ENCODE measurements around the gene PNO1.

Gene PNO1

DNA sequence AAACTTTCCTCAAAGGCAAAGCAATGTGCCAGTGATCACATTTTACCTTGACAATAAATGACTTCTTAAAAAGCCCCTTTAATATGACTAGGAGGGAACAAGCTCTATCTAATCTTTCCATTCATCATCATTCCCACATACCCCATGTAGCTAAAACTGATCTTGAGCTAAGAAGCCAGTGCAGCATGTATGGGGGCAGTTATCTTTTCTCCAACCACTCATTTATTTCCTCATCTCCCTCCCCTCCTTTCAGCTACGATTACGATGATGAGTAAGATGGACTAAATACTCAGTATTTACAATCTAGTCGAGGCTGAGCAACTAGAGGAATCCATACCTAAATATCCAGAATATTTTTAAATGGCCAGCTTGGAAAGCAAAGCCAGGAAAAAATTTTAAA, 35.5 kb downstream of the PNO1 start:
- Histone ChIP-seq H3K9me3 (ENCODE audit: control insufficient read depth, insufficient read depth, low read depth, low read length) (no peaks in the 10 kb centered on the region), H3K4me3 (ENCODE audit: low read depth, low read length) (no peak overlapping the region), H3K4me1 (ENCODE audit: control insufficient read depth, insufficient read depth, low read length) (peaks cover 10% of the 10 kb centered on the region), H3K27ac (ENCODE audit: extremely low read depth, low read depth, low read length) (no peak overlapping the region), H3K36me3 (ENCODE audit: control insufficient read depth in 2 of 2, insufficient read depth in 1 of 2, low read length in 2 of 2) (no peaks in the 10 kb centered on the region)
- TF ChIP-seq, protein P1, sequence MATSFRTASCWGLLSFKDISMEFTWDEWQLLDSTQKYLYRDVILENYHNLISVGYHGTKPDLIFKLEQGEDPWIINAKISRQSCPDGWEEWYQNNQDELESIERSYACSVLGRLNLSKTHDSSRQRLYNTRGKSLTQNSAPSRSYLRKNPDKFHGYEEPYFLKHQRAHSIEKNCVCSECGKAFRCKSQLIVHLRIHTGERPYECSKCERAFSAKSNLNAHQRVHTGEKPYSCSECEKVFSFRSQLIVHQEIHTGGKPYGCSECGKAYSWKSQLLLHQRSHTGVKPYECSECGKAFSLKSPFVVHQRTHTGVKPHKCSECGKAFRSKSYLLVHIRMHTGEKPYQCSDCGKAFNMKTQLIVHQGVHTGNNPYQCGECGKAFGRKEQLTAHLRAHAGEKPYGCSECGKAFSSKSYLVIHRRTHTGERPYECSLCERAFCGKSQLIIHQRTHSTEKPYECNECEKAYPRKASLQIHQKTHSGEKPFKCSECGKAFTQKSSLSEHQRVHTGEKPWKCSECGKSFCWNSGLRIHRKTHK (tag by site-specific recombination; IDR thresholded peaks at IDR 0.05), result no peak
- TF ChIP-seq, protein P2, sequence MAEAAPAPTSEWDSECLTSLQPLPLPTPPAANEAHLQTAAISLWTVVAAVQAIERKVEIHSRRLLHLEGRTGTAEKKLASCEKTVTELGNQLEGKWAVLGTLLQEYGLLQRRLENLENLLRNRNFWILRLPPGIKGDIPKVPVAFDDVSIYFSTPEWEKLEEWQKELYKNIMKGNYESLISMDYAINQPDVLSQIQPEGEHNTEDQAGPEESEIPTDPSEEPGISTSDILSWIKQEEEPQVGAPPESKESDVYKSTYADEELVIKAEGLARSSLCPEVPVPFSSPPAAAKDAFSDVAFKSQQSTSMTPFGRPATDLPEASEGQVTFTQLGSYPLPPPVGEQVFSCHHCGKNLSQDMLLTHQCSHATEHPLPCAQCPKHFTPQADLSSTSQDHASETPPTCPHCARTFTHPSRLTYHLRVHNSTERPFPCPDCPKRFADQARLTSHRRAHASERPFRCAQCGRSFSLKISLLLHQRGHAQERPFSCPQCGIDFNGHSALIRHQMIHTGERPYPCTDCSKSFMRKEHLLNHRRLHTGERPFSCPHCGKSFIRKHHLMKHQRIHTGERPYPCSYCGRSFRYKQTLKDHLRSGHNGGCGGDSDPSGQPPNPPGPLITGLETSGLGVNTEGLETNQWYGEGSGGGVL (tag by site-specific recombination; IDR thresholded peaks at IDR 0.05), result 0 out of 2 replicates have a peak, but pooled peaks have one; percentile 18
- TF ChIP-seq, protein P3, sequence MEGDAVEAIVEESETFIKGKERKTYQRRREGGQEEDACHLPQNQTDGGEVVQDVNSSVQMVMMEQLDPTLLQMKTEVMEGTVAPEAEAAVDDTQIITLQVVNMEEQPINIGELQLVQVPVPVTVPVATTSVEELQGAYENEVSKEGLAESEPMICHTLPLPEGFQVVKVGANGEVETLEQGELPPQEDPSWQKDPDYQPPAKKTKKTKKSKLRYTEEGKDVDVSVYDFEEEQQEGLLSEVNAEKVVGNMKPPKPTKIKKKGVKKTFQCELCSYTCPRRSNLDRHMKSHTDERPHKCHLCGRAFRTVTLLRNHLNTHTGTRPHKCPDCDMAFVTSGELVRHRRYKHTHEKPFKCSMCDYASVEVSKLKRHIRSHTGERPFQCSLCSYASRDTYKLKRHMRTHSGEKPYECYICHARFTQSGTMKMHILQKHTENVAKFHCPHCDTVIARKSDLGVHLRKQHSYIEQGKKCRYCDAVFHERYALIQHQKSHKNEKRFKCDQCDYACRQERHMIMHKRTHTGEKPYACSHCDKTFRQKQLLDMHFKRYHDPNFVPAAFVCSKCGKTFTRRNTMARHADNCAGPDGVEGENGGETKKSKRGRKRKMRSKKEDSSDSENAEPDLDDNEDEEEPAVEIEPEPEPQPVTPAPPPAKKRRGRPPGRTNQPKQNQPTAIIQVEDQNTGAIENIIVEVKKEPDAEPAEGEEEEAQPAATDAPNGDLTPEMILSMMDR (tag by site-specific recombination; IDR thresholded peaks at IDR 0.05), result no peak
- no peak for TF ChIP-seq ZNF560 (tag by site-specific recombination; IDR thresholded peaks at IDR 0.05; ENCODE audit: borderline replicate concordance)
- CTCF ChIA-PET, result interaction anchor here (0.8 to 7.0 kb wide), 4 partner anchors 51 to 248 kb away, joined by 3 to 57 read pairs (median 4); no protein-coding TSS in a partner anchor
- POLR2A ChIA-PET, result no interaction called here

DNA sequence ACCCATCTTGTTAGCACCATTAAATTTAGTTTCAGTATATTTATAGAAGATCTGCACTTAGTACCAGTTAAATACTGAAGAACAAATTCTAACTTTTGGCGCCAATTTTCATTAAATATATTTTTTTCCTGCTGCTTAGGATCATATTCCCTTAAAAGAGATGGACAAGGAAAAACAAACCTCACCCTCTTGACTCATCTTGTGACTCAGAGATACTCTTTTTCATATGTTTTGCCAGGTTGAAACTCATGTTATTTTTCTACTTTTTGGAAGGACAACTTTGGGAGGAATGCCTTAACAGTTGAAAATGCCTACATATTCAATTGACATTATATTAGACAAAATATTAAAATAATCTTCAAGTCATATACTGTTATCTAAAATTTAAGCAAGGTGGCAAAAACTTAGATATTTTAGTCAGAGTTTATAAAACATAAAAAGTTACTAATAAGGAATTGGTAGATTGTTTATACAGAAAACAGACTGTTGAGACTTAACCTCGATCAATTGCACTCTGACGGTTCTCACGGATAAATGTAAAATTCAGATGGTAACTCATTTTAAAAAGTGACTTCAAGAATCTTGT, 36.2 kb downstream of the PNO1 start:
- H3K4me3 ChIP-seq (ENCODE audit: low read depth, low read length), result no peak overlapping the region
- H3K36me3 ChIP-seq (ENCODE audit: control insufficient read depth in 2 of 2, insufficient read depth in 1 of 2, low read length in 2 of 2), result no peaks in the 10 kb centered on the region
- H3K9me3 ChIP-seq (ENCODE audit: control insufficient read depth, insufficient read depth, low read depth, low read length), result no peaks in the 10 kb centered on the region
- no peak for TF ChIP-seq HOXD13 (CRISPR knock-in tag; IDR thresholded peaks at IDR 0.05; ENCODE audit: borderline replicate concordance)
- TF ChIP-seq, protein P4, sequence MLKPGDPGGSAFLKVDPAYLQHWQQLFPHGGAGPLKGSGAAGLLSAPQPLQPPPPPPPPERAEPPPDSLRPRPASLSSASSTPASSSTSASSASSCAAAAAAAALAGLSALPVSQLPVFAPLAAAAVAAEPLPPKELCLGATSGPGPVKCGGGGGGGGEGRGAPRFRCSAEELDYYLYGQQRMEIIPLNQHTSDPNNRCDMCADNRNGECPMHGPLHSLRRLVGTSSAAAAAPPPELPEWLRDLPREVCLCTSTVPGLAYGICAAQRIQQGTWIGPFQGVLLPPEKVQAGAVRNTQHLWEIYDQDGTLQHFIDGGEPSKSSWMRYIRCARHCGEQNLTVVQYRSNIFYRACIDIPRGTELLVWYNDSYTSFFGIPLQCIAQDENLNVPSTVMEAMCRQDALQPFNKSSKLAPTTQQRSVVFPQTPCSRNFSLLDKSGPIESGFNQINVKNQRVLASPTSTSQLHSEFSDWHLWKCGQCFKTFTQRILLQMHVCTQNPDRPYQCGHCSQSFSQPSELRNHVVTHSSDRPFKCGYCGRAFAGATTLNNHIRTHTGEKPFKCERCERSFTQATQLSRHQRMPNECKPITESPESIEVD (tag by site-specific recombination; IDR thresholded peaks at IDR 0.05), result peak; percentile 53
- TF ChIP-seq IKZF3 (tag by site-specific recombination; IDR thresholded peaks at IDR 0.05), result peak; percentile 34; the same call in 1 of the 2 replicates
- TF ChIP-seq ZNF664 (tag by site-specific recombination; IDR thresholded peaks at IDR 0.05), result no peak
- peaks cover 10% of the 10 kb centered on the region for H3K4me1 ChIP-seq (ENCODE audit: control insufficient read depth, insufficient read depth, low read length)
- POLR2A ChIA-PET, result no interaction called here
- H3K27ac ChIP-seq (ENCODE audit: extremely low read depth, low read depth, low read length), result no peak overlapping the region
- CTCF ChIA-PET, result interaction anchor here (0.8 to 7.0 kb wide), 6 partner anchors 9 to 98 kb away, joined by 3 to 57 read pairs (median 4); no protein-coding TSS in a partner anchor

DNA sequence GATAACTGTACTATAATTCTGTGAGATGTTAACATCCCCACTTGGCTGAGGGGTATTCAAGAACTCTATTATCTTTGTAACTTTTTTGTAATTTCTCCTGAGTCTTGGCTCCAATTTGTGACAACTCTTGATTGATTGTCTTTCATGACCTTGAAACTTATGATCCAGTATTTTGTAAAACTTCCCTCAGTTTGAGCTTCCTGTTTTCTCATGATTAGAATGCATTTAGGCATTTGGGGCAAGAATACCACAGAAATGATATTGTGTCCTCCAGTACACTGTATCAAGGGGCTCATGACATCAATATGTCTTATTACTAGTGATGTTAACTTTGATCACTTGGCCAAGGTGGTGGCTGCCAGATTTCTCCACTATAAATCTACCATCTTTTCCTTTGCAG, 37.4 kb downstream of the PNO1 start:
- Histone ChIP-seq H3K4me3 (ENCODE audit: low read depth, low read length) (no peak overlapping the region), H3K4me1 (ENCODE audit: control insufficient read depth, insufficient read depth, low read length) (peaks cover 10% of the 10 kb centered on the region), H3K9me3 (ENCODE audit: control insufficient read depth, insufficient read depth, low read depth, low read length) (no peaks in the 10 kb centered on the region), H3K36me3 (ENCODE audit: control insufficient read depth in 2 of 2, insufficient read depth in 1 of 2, low read length in 2 of 2) (no peaks in the 10 kb centered on the region), H3K27ac (ENCODE audit: extremely low read depth, low read depth, low read length) (no peak overlapping the region)
- no peak for TF ChIP-seq KLF9 (tag by site-specific recombination; IDR thresholded peaks at IDR 0.05; ENCODE audit: low read depth)
- TF ChIP-seq, protein P4 (tag by site-specific recombination; IDR thresholded peaks at IDR 0.05), result no peak
- no peak for TF ChIP-seq ZNF10 (tag by site-specific recombination; IDR thresholded peaks at IDR 0.05)
- TF ChIP-seq TCF7L2 (IDR thresholded peaks at IDR 0.05; ENCODE audit: borderline replicate concordance, low read depth, low read length), result no peak
- TF ChIP-seq, protein P5, sequence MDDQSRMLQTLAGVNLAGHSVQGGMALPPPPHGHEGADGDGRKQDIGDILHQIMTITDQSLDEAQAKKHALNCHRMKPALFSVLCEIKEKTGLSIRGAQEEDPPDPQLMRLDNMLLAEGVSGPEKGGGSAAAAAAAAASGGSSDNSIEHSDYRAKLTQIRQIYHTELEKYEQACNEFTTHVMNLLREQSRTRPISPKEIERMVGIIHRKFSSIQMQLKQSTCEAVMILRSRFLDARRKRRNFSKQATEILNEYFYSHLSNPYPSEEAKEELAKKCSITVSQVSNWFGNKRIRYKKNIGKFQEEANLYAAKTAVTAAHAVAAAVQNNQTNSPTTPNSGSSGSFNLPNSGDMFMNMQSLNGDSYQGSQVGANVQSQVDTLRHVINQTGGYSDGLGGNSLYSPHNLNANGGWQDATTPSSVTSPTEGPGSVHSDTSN (CRISPR knock-in tag; IDR thresholded peaks at IDR 0.05), result no peak
- TF ChIP-seq ZNF169 (tag by site-specific recombination; IDR thresholded peaks at IDR 0.05), result no peak
- no peak for TF ChIP-seq ZNF24 (tag by site-specific recombination; IDR thresholded peaks at IDR 0.05)
- no peak for TF ChIP-seq RBAK (tag by site-specific recombination; IDR thresholded peaks at IDR 0.05)
- no peak for TF ChIP-seq ZNF23 (tag by site-specific recombination; IDR thresholded peaks at IDR 0.05; ENCODE audit: borderline replicate concordance)
- no peak for TF ChIP-seq ZFP41 (tag by site-specific recombination; IDR thresholded peaks at IDR 0.05; ENCODE audit: borderline replicate concordance)
- TF ChIP-seq ZNF830 (tag by site-specific recombination; IDR thresholded peaks at IDR 0.05; ENCODE audit: low read depth), result no peak
- TF ChIP-seq ZNF184 (tag by site-specific recombination; IDR thresholded peaks at IDR 0.05), result no peak
- TF ChIP-seq ZNF366 (tag by site-specific recombination; conservative IDR thresholded peaks at IDR 0.05), result no peak
- ChIA-PET POLR2A (no interaction called here), CTCF (interaction anchor here (0.6 to 7.0 kb wide), 26 partner anchors 10 to 1182 kb away, joined by 3 to 57 read pairs (median 5); no protein-coding TSS in a partner anchor)
